GM12872 (cell line): ENCODE results near the gene TASOR.
A peak's percentile ranks its signal among the peaks of the same experiment; 100 is the strongest.

Experiments used
- CTCF ChIP-seq: IDR thresholded peaks from 3 replicates; pipeline ENCODE4 v1.5.1; 2011; ENCODE audit warnings: low read depth, mild to moderate bottlenecking, low read length, moderate library complexity; ENCODE audit not compliant: insufficient read depth

Gene TASOR

GRCh38 chr3:56683122-56683817 lies at the start of gene TASOR:
Gene TASOR (minus strand): TSS chr3:56683265. CDS start chr3:56683006, 259 bp downstream.
- TF ChIP-seq CTCF, result no peak

GRCh38 chr3:56732109-56732508 lies 49.0 kb upstream of the TASOR start:
- no peak for TF ChIP-seq CTCF

- TF ChIP-seq CTCF, result no peak
Measured at GRCh38 chr3:56725175-56725574, 42.1 kb upstream of the TASOR start.

GRCh38 chr3:56724676-56725075 lies 41.6 kb upstream of the TASOR start:
- TF ChIP-seq CTCF, result no peak

GRCh38 chr3:56720849-56721248 lies 37.8 kb upstream of the TASOR start:
- no peak for TF ChIP-seq CTCF

- no peak for TF ChIP-seq CTCF
Measured at GRCh38 chr3:56711344-56711743, 28.3 kb upstream of the TASOR start.

- 0 out of 3 replicates have a peak, but pooled peaks have one; percentile 9 for TF ChIP-seq CTCF
Measured at GRCh38 chr3:56707412-56707811, 24.3 kb upstream of the TASOR start.
